PC-9 (cell line): ENCODE results near the gene CD48. TPM values are rescaled to one million over a fixed set of nuclear protein-coding genes. Genes with fewer than 3 reads are reported as not detected.

Experiments
- BruUV-seq: library from RNA; stranded (reverse); fragments of 400-500 nt; replicated peaks from 2 replicates; lab custom pipeline; 2021; lab: Mats Ljungman, UMichigan
- CTCF ChIA-PET: fragments of 300-600 bp; sonication (Branson Sonifier 250); formaldehyde crosslinking; loops from one replicate; lab custom pipeline; 2022; ENCODE audit warnings: antibody characterized with exemption; lab: Charles Lee
- POLR2A ChIA-PET: fragments of 300-600 bp; sonication (Branson Sonifier 250); formaldehyde crosslinking; loops from one replicate; lab custom pipeline; 2022; ENCODE audit warnings: antibody characterized with exemption; ENCODE audit not compliant: unreplicated experiment; lab: Charles Lee
- DNase-seq, 2 experiments: peaks; one replicate each; pipeline versions ENCODE4 v3.0.0 to v3.0.0-alpha.2; 2015 to 2022; ENCODE audit warnings: mixed read lengths in 1 of 2
- H2AFZ ChIP-seq: fragments of 200-600 bp; sonication (generic); 2 replicates; pipeline ENCODE4 v1.8.1; 2017; ENCODE audit warnings: antibody characterized with exemption
- H3F3A ChIP-seq: fragments of 200-600 bp; sonication (generic); 2 replicates; pipeline ENCODE4 v1.8.1; 2017; ENCODE audit warnings: antibody characterized with exemption, mild to moderate bottlenecking, low read depth; ENCODE audit not compliant: insufficient read depth
- H3K27ac ChIP-seq: fragments of 200-600 bp; sonication (generic); 2 replicates; pipeline ENCODE4 v1.6.1; 2016; ENCODE audit warnings: mixed run types
- H3K27me3 ChIP-seq: fragments of 200-600 bp; sonication (generic); 2 replicates; pipeline ENCODE4 v1.6.1; 2016; ENCODE audit warnings: low read depth, mixed run types; ENCODE audit not compliant: insufficient read depth
- H3K36me3 ChIP-seq: fragments of 200-600 bp; sonication (generic); 2 replicates; pipeline ENCODE4 v1.6.1; 2016; ENCODE audit warnings: low read depth, mixed run types
- H3K4me1 ChIP-seq: fragments of 200-600 bp; sonication (generic); replicated peaks from 2 replicates; pipeline ENCODE4 v1.6.1; 2016; ENCODE audit warnings: mixed run types; ENCODE audit not compliant: insufficient read depth
- H3K4me2 ChIP-seq: fragments of 200-600 bp; sonication (generic); 2 replicates; pipeline ENCODE4 v1.6.1; 2017; ENCODE audit warnings: mixed run types
- H3K4me3 ChIP-seq: fragments of 200-600 bp; sonication (generic); 2 replicates; pipeline ENCODE4 v1.6.1; 2016; ENCODE audit warnings: mixed run types
- H3K79me2 ChIP-seq: fragments of 200-600 bp; sonication (generic); 2 replicates; pipeline ENCODE4 v1.6.1; 2017; ENCODE audit warnings: low read depth, mixed run types
- H3K9me2 ChIP-seq: fragments of 200-600 bp; sonication (generic); 2 replicates; pipeline ENCODE4 v1.8.1; 2017; ENCODE audit warnings: mild to moderate bottlenecking; ENCODE audit not compliant: insufficient read depth
- H3K9me3 ChIP-seq: fragments of 200-600 bp; sonication (generic); 2 replicates; pipeline ENCODE4 v1.8.1; 2016; ENCODE audit warnings: low read depth; ENCODE audit not compliant: insufficient read depth
- H4K20me1 ChIP-seq: fragments of 200-600 bp; sonication (generic); 2 replicates; pipeline ENCODE4 v1.8.1; 2017; ENCODE audit not compliant: insufficient read depth
- EZH2 ChIP-seq: fragments of 200-600 bp; sonication (generic); IDR thresholded peaks from 2 replicates; pipeline ENCODE4 v1.8.0; 2017; ENCODE audit warnings: antibody characterized with exemption, low read depth
- intact Hi-C: fragments of 100-400 bp; cut with micrococcal nuclease; formaldehyde crosslinking; loops from one replicate; pipeline ENCODE4 v1.10.0; 2022; ENCODE audit not compliant: unreplicated experiment
- total RNA-seq: library from RNA; stranded (reverse); gene quantifications from 2 replicates; pipeline ENCODE4 v1.2.3, GENCODE V29; 2021
- TF ChIP-seq, protein P1 (sequence below): fragments of 200-600 bp; sonication (generic); conservative IDR thresholded peaks from 2 replicates; pipeline ENCODE4 v1.6.1; 2017; ENCODE audit warnings: mixed run types, antibody characterized with exemption, mild to moderate bottlenecking, moderate library complexity

The CD48 gene
- total RNA-seq, 1 experiment from 2014 or later: not detected

DNA sequence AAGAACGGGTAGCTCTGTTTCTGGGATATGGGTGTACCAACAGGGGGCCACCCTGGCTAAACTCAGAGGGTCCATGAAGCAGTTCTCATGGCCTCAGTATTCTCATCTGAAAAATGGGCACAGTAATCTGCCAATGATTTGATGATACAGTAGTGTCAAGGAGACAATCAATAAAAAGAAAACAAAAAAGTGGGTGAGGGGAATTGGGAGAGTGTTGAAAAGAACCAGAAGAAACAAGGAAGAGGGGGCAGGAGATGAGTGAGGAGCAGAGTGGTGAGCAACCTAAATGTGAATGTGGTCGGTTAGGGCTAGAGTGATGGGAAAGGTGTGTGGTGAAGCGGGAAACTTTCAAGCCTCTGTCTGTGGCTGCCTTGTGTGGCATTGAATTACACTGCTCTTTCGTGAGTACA is 29.5 kb upstream of the CD48 start:
- no peaks in the 10 kb centered on the region for H3K4me1 ChIP-seq
- POLR2A ChIA-PET: no interaction called here
- H3K9me2 ChIP-seq: no peaks in the 10 kb centered on the region
- BruUV-seq: no TSS peak
- intact Hi-C loops: no loop called here
- TF ChIP-seq, protein P1, sequence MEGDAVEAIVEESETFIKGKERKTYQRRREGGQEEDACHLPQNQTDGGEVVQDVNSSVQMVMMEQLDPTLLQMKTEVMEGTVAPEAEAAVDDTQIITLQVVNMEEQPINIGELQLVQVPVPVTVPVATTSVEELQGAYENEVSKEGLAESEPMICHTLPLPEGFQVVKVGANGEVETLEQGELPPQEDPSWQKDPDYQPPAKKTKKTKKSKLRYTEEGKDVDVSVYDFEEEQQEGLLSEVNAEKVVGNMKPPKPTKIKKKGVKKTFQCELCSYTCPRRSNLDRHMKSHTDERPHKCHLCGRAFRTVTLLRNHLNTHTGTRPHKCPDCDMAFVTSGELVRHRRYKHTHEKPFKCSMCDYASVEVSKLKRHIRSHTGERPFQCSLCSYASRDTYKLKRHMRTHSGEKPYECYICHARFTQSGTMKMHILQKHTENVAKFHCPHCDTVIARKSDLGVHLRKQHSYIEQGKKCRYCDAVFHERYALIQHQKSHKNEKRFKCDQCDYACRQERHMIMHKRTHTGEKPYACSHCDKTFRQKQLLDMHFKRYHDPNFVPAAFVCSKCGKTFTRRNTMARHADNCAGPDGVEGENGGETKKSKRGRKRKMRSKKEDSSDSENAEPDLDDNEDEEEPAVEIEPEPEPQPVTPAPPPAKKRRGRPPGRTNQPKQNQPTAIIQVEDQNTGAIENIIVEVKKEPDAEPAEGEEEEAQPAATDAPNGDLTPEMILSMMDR: no peak
- TF ChIP-seq EZH2: no peak
- no peak for DNase-seq
- H3F3A ChIP-seq: no peaks in the 10 kb centered on the region
- no peaks in the 10 kb centered on the region for H4K20me1 ChIP-seq
- no peak overlapping the region for H2AFZ ChIP-seq
- H3K27me3 ChIP-seq: no peaks in the 10 kb centered on the region
- H3K36me3 ChIP-seq: no peaks in the 10 kb centered on the region
- CTCF ChIA-PET: no interaction called here
- peaks cover 5% of the 10 kb centered on the region; the same call in 1 of the 2 replicates for H3K9me3 ChIP-seq
- no peak overlapping the region for H3K4me3 ChIP-seq
- no peak overlapping the region for H3K27ac ChIP-seq
- no peak overlapping the region for H3K4me2 ChIP-seq
- H3K79me2 ChIP-seq: no peaks in the 10 kb centered on the region

DNA sequence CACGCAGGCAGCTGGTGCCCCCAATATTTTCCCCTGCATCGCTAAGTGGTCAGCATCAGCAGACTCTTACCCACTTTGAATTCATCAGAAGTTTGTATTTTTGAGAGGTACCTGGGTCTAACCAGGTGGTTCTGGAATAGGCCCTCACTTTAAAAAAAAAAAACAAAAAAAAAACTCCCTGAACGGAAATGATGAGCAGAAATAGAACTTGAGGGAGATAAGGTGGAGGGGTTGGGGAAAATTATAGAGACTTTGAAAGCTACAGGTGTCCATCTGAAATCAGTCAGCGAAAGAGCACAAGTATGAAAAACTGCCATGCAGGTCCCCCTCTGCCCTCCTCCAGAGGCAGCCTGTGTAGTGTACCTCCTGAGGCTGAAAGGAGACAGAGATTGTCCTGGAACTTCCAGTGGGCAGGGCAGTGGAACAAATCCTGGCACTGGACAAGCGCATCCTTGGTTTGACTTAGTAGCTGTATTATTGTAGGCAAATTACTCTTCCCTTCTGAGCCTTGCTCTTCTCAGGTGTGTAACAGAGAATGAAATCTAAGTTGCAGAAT is 28.6 kb upstream of the CD48 start:
- H3F3A ChIP-seq: no peaks in the 10 kb centered on the region
- H3K79me2 ChIP-seq: no peaks in the 10 kb centered on the region
- H3K9me2 ChIP-seq: no peaks in the 10 kb centered on the region
- intact Hi-C loops: no loop called here
- no peak for DNase-seq
- H3K36me3 ChIP-seq: no peaks in the 10 kb centered on the region
- H3K27ac ChIP-seq: no peak overlapping the region
- no peak overlapping the region for H3K4me2 ChIP-seq
- BruUV-seq: no TSS peak
- no peak overlapping the region for H3K4me3 ChIP-seq
- no peak for TF ChIP-seq EZH2
- TF ChIP-seq, protein P1: no peak
- POLR2A ChIA-PET: no interaction called here
- no peak overlapping the region for H2AFZ ChIP-seq
- no peaks in the 10 kb centered on the region for H3K27me3 ChIP-seq
- CTCF ChIA-PET: no interaction called here
- H3K9me3 ChIP-seq: peaks cover 5% of the 10 kb centered on the region; the same call in 1 of the 2 replicates
- H4K20me1 ChIP-seq: no peaks in the 10 kb centered on the region
- H3K4me1 ChIP-seq: no peaks in the 10 kb centered on the region

DNA sequence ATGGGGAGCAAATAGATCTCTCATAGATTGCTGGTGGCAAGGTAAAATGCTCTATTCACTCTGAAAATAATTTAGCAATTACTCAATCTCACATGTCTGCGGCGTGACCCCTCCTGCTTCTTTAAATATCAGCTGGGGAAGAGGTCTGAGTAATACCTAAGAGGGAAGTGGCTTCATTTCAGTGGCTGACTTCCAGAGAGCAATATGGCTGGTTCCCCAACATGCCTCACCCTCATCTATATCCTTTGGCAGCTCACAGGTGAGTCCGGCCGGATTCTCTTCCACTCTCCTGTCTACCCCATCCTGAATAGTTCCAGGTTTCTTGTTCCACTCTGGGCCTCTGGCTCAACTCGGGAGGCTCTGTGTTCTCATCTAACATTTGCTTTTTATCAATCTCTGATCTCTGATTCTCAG is 27.5 kb upstream of the CD48 start, which contains the start of gene SLAMF7:
SLAMF7 (plus strand) TSS at position 150 of the 414 bp plus-strand sequence; CDS start at position 205, 55 bp downstream.
- Histone ChIP-seq H3K27ac (no peak within 1 kb of the TSS), H3K79me2 (no peaks in the 10 kb centered on the region), H4K20me1 (no peaks in the 10 kb centered on the region), H3K4me2 (no peak within 1 kb of the TSS; the same call in 1 of the 2 replicates), H3K4me3 (no peak within 1 kb of the TSS), H3K9me2 (no peaks in the 10 kb centered on the region), H3K4me1 (no peaks in the 10 kb centered on the region), H3K9me3 (peaks cover 5% of the 10 kb centered on the region; the same call in 1 of the 2 replicates), H3F3A (no peaks in the 10 kb centered on the region), H3K36me3 (no peaks in the 10 kb centered on the region), H3K27me3 (no peaks in the 10 kb centered on the region), H2AFZ (no peak within 1 kb of the TSS)
- intact Hi-C loops: no loop called here
- no peak for TF ChIP-seq EZH2
- TF ChIP-seq, protein P1: no peak
- BruUV-seq: no TSS peak
- CTCF ChIA-PET: interaction anchor here (0.6 to 1.0 kb wide), 3 partner anchors 9 to 274 kb away, joined by 3 to 5 read pairs (median 4); no protein-coding TSS in a partner anchor
- DNase-seq: peak; percentile 39 to 44
- POLR2A ChIA-PET: no interaction called here
